NCI-H1694 (cell line): Measurements from ENCODE around the gene ROS1.
"Not testable (repeated sequence)": the region's sequence is repeated elsewhere in the genome, so short reads cannot be mapped to it uniquely, and the experiment has no call there.

Experiments used
- DNase-seq: peaks from one replicate; lab custom pipeline; 2025; lab: John Stamatoyannopoulos, UW

The ROS1 gene

DNA sequence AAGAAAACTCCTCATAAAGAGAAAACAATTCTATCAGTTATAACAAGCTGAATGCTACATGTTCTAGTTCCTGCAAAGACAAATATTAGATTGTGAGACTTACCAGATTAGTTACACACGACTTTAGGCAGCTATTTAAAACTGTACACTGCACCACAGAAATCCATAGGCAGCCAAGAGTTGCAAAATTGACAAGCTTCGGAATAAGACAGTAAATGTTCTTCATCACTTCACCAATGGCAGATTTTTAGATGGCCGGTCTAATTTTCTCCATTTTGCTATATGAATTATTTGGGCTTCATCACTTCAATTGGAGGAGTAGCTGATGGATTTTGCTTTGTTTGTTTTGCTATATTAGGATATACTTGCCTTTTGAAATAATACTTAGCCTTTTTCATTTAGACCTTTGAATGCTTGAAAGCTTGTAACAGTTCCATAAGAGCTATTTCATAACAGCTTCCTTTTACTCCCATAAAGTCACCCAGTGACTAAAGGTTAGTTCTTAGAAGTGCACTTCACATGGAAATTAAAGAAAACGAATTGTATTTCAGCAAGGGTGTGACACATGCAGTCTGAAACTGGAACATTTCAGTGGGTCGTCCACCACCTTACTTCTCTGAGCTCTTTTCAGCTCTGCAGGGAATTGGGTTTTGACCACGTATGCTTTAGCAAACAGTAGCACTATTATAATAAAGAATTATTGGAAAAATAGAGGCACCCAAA is at the start of gene ROS1:
ROS1 (minus strand) TSS at position 512 of the 723 bp plus-strand sequence; CDS start at position 226, 286 bp downstream.
- no peak for DNase-seq

GRCh38 chr6:117473401-117473800 is 47.7 kb upstream of the ROS1 start:
- DNase-seq, result no peak

DNA sequence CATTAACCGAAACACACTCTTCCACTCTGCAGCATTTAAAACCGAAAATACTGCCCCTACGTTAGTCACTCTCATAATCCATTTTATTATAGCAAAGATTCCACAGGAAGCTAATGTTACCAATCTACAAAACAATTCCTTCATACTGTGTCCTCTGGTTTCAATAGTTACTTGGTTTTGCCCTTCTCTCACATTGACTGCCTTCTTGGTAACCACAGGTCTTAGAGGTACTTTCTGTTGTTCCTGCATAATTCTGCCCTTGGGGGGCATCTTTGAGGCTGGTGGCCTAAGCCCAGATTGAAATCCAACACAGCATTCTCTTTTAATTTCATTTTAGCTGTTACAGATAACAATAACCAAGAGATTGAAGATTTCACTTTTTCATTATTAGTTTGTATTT is 46.9 kb upstream of the ROS1 start:
- no peak for DNase-seq

DNA sequence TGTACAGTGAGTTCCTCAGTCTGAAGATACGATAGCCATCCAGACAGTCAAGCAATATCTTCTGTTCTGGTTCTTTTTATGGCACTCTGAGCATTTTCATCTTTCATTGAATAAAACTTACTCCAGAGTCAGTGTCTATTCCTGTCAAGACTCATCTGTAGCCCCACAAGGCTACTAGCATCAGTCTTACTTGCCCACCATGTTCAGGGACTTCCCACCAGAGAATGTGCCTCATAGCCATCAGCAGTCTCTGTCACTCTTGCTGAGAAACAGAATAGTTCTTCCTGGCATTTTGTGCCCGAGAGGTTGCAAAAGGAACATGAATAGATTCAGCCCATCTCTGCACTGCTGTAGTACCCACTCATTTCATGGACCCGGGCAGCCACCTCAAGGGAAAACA is 44.0 kb upstream of the ROS1 start:
- DNase-seq, result no peak

GRCh38 chr6:117469356-117469755 is 43.6 kb upstream of the ROS1 start:
- DNase-seq, result no peak

DNA sequence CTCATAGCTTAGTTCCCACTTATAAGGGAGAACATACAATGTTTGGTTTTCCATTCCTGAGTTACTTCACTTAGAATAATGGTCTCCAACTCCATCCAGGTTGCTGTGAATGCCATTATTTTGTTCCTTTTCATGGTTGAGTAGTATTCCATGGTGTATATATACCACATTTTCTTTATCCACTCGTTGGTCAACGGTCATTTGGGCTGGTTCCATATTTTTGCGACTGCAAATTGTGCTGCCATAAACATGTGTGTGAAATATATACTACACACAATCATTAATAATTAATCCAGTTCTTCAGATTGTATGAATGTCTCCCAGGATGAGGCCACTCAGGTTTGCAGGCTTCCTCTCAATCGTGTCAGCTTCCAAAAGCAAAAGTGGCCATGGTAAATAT is 42.8 kb upstream of the ROS1 start:
- not testable (repeated sequence) for DNase-seq

DNA sequence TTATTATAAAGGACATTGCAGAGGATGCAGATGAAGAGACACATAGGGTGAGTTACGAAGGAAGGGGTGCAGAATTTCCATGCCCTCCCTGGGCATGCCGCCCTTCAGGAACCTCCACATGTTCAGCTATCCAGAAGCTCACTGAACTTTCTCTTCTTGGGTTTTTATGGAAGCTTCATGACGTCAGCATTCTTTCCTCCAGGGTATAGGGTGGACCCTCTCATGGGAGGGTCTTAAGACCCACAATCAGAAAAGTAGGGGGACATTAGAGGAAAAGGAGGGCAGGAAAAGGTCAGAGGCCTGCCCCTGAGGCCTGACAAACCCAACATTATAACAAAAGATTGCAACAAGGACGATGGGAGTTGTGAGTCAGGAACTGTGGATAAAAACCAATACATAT is 42.1 kb upstream of the ROS1 start:
- no peak for DNase-seq

- DNase-seq, result no peak
Measured at GRCh38 chr6:117465691-117466090, 39.9 kb upstream of the ROS1 start.

DNA sequence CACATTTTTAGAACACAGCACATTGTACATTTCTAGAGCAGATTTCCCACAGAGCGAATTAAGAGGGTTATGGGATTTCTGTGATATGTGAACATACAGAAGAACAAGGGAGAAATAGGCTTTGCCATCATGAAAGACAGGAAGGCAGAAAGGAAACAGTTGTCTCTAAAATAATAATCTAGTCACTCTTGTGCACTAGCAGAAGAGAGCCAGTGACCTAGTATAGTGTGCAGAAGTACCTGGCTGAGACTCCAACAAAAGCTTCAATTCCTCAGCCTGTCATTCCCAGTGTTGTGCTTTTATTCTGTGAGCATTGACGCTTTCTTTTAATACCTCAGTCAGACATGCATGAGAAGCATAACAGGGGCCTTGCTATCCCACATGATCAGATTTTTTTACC is 39.0 kb upstream of the ROS1 start:
- DNase-seq, result no peak

- DNase-seq, result no peak
Measured at GRCh38 chr6:117463762-117464665, 38.3 kb upstream of the ROS1 start.

DNA sequence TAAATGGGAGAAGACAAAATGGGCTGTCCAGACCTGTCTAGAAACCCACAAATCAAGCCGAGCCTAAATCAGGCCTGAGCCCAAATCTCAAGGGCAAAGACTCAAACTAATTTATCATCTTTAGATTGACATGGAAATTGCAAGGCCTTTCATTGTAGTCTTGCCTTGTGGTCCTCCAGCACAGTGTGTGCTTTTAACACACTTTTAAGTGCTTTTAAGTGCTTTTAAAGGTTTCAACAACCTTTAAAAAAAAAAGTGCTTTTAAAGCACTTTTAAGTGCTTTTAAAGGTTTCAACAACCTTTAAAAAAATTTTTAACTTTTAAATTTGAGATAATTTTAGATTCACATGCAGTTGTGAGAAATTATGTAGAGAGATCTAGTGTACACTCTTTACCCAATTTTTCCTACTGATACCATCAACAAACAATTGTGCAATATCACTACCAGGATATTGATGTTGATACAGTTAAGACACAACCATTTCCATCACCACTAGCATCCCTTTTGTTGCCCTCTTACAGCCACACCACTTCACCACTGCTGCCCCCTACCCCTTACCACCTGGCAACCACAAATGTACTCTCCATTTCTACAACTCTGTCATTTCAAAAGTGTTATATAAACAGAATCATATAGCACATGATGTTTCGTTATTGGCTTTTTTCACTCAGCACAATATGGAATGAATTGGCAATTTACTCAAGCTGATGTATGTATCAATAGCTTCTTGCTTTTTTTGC is 33.6 kb upstream of the ROS1 start:
- no peak for DNase-seq

DNA sequence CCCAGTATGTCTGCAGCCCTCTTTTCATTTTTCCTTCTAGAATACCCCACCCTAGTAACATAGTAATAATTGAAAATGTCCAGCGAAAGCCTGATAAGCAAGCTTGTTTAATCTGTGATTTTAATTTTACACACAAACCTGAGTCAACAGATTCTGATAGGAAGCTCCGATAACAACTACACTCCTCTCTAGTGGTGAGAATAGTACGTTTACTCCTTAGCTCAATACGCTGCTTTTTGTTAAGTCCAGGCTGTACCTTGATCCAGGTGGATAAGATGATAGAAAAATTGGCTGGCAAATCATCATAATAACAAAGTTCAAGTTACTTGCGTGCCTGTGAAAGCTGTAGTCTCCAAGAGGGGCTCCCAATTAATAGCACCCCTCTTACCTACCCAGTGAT is 31.3 kb upstream of the ROS1 start:
- no peak for DNase-seq

- DNase-seq, result no peak
Measured at GRCh38 chr6:117456250-117456649, 30.5 kb upstream of the ROS1 start.

DNA sequence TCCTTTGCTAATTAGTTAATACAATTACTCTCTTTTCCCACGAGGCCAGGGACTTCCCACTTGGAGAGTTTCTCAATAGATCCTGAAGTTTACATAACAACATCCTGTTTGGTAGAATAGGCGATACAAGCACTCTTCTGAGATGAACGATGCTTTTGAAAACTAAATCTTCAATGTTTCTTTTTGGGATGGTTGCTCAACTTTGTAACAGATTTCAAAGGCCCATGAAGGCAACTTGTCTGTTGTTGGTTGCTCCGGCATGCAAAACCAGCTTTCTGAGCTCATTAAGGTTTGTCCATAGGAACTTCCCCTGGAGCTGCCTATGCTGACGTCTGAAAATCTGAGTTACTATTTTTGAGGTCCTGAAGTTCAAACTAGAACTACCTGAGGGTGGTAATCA is 25.9 kb upstream of the ROS1 start:
- no peak for DNase-seq

DNA sequence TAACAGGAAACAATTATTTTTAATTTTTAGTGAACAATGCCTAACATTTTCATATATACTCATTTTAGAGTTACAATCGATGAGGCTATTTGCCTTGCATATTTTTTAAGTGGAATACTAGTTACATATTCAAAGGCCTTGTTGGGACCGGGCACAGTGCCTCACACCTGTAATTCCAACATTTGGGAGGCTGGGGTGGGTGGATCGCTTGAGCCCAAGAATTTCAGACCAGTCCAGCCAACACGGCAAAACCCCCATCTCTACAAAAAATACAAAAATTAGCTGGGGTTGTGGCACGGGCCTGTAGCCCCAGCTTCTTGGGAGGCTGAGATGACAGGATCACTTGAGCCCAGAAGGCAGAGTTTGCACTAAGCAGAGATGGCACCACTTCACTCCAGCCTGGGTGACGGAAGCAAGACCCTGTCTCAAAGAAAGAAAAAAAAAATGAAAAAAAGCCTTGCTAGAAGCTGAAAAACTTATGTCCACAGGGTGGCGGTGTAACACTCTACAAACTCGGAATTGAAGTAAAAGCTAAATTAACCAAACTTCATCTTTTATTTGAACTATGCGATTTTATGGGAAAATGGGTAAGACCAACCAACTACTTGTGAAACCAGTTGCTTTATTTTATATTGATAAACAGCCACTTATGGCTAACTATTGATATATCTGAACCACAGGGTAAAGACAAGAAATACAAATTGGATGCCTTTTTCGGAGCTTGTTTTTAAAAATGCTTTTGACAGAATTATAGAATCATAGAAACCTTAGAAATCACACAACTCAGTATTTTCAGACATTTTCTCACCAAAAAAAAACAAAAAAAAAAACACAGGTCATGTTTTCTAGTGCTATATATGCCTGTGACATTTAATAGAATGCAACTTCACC is 24.1 kb upstream of the ROS1 start:
- DNase-seq, result peak; percentile 51

DNA sequence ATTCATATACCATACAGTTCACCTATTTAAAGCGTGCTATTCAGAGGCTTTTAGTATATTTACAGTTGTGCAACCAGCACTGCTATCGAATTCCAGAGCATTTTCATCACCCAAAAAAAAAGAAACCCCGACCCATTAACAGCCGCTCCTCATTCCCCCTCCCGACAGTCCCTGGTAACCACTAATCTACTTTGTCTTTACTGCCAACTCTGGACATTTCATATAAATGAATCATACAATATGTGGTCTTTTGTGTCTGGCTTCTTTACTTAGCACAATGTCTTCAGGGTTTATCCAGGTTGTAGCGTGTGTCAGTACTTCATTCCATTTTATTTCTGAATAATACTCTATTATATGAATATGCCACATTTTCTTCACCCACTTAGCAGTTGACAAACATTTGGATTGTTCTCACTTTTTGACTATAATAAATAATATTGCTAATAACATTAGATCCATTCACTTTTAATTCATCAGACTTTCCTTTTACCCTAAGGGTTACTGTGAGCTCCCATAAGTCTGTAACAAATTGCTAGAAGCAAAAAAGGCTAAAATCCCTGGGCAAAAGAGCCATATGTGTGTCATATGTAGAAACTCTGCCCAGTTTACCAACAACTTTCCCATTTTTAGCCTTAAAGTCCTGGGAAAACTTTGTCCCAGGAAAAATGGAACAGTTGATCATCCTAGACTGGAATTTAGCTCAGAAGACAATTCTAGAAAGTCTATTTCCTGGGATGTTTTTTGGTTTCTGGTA is 23.2 kb upstream of the ROS1 start:
- DNase-seq, result no peak

GRCh38 chr6:117448011-117448410 is 22.3 kb upstream of the ROS1 start:
- DNase-seq, result no peak

GRCh38 chr6:117446861-117447260 is 21.1 kb upstream of the ROS1 start:
- DNase-seq, result no peak

DNA sequence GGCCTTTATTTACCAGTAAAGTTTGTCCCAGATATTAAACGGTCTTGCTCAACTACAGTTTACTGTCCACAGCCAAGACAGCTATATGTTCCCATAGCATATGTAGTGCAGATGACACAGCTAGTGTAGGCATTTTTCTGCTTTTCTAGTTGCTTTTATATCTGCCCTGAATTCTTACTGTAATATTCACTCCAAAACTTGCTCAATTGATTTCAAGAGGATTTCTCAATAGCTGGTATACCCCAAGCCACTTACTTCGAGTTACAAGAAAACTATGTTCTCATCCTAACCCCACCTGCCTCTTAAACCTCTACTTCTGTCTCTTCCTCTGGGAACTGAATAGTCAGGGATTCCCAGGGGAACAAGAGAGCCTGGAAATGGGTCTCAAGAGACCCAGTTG is 18.9 kb upstream of the ROS1 start:
- DNase-seq, result no peak

DNA sequence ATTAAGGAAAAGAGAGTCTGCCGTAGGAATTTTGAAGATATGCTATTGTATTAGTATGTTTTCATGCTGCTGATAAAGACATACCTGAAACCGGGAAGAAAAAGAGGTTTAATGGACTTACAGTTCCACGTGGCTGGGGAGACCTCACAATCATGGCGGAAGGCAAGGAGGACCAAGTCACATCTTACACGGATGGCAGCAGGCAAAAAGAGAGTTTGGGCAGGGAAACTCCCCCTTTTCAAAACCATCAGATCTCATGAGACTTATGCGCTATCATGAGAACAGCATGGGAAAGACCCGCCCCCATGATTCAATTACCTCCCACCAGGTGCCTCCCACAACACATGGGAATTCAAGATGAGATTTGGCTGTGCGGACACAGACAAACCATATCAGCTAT is 16.6 kb upstream of the ROS1 start:
- not testable (repeated sequence) for DNase-seq

- no peak for DNase-seq
Measured at GRCh38 chr6:117441824-117442264, 16.1 kb upstream of the ROS1 start.
